UCSD-AML1 (cell line): ENCODE measurements around the gene CHD9NB.
"Not testable (repeated sequence)": the region's sequence is repeated elsewhere in the genome, so short reads cannot be mapped to it uniquely, and the experiment has no call there.

ENCODE experiments used
- DNase-seq: peaks from one replicate; lab custom pipeline; 2025; ENCODE audit not compliant: unreplicated experiment; lab: John Stamatoyannopoulos, UW

CHD9NB gene

GRCh38 chr16:53058441-53058840 is 5.7 kb upstream of the CHD9NB start:
- DNase-seq: no peak

- DNase-seq: no peak
Measured at GRCh38 chr16:53057658-53058057, 5.0 kb upstream of the CHD9NB start.

- DNase-seq: no peak
Measured at GRCh38 chr16:53056392-53056881, 3.7 kb upstream of the CHD9NB start.

- peak; percentile 41 for DNase-seq
Measured at GRCh38 chr16:53055541-53056391, 3.1 kb upstream of the CHD9NB start.

GRCh38 chr16:53054670-53055485 is 2.2 kb upstream of the CHD9NB start, which contains the start of gene CHD9:
Gene CHD9 (plus strand): TSS chr16:53054991. CDS start chr16:53156090, 101,099 bp downstream.
- DNase-seq: peak; percentile 91

- peak; percentile 67 for DNase-seq
Measured at GRCh38 chr16:53053967-53054669, 1.4 kb upstream of the CHD9NB start.

GRCh38 chr16:53051255-53051654 is 1.4 kb downstream of the CHD9NB start:
- DNase-seq: not testable (repeated sequence)

- DNase-seq: no peak
Measured at GRCh38 chr16:53048139-53048915, 4.4 kb downstream of the CHD9NB start.

- not testable (repeated sequence) for DNase-seq
Measured at GRCh38 chr16:53047515-53047914, 5.2 kb downstream of the CHD9NB start.

- DNase-seq: no peak
Measured at GRCh38 chr16:53045341-53046220, 7.1 kb downstream of the CHD9NB start.

- no peak for DNase-seq
Measured at GRCh38 chr16:53043986-53044601, 8.6 kb downstream of the CHD9NB start.

GRCh38 chr16:53043428-53043831 is 9.3 kb downstream of the CHD9NB start:
- no peak for DNase-seq

- DNase-seq: no peak
Measured at GRCh38 chr16:53042235-53042701, 10.4 kb downstream of the CHD9NB start.

GRCh38 chr16:53041320-53042051 is 11.2 kb downstream of the CHD9NB start:
- DNase-seq: peak; percentile 56

GRCh38 chr16:53040788-53041187 is 11.9 kb downstream of the CHD9NB start:
- no peak for DNase-seq

- not testable (repeated sequence) for DNase-seq
Measured at GRCh38 chr16:53036711-53037110, 16.0 kb downstream of the CHD9NB start.

- no peak for DNase-seq
Measured at GRCh38 chr16:53036066-53036465, 16.6 kb downstream of the CHD9NB start.
